Activated CD4-positive, alpha-beta memory T cell treated with anti-CD3 and anti-CD28 coated beads for 36 hours (primary cell): ENCODE measurements around the gene ANKRD24. TPM values are rescaled to one million over a fixed set of nuclear protein-coding genes. Genes with fewer than 3 reads are reported as not detected.

Experiments
- CTCF ChIA-PET: fragments of 350-600 bp; sonication (Branson Sonifier 250); formaldehyde crosslinking; loops from one replicate; lab custom pipeline; 2021; ENCODE audit warnings: antibody characterized with exemption, inconsistent platforms; lab: Charles Lee
- POLR2A ChIA-PET: fragments of 350-600 bp; sonication (Branson Sonifier 250); formaldehyde crosslinking; loops from one replicate; lab custom pipeline; 2021; ENCODE audit warnings: antibody characterized with exemption; lab: Charles Lee
- DNase-seq: peaks from one replicate; pipeline ENCODE4 v3.0.0-alpha.2; 2020
- H3K27ac Mint-ChIP-seq: one replicate; pipeline ENCODE4 v1.8.0; 2021; ENCODE audit warnings: mixed read lengths
- H3K27me3 Mint-ChIP-seq: one replicate; pipeline ENCODE4 v1.8.0; 2021; ENCODE audit warnings: mixed read lengths
- H3K36me3 Mint-ChIP-seq: one replicate; pipeline ENCODE4 v1.8.0; 2021; ENCODE audit warnings: mixed read lengths
- H3K4me1 Mint-ChIP-seq: one replicate; pipeline ENCODE4 v1.8.0; 2021; ENCODE audit warnings: low read depth, mixed read lengths
- H3K4me3 Mint-ChIP-seq: one replicate; pipeline ENCODE4 v1.8.0; 2021; ENCODE audit warnings: mild to moderate bottlenecking, mixed read lengths
- H3K9me3 Mint-ChIP-seq: one replicate; pipeline ENCODE4 v1.8.0; 2021; ENCODE audit warnings: mixed read lengths
- intact Hi-C: fragments of 100-400 bp; cut with micrococcal nuclease; formaldehyde crosslinking; loops from one replicate; pipeline ENCODE4 v1.15.1; 2023
- total RNA-seq, 2 experiments: library from RNA; stranded (reverse); gene quantifications; one replicate each; pipeline ENCODE4 v1.2.3, GENCODE V29; 2021

ANKRD24 gene
- total RNA-seq, 2 experiments from 2014 or later, result 1.7 to 1.8 TPM

DNA sequence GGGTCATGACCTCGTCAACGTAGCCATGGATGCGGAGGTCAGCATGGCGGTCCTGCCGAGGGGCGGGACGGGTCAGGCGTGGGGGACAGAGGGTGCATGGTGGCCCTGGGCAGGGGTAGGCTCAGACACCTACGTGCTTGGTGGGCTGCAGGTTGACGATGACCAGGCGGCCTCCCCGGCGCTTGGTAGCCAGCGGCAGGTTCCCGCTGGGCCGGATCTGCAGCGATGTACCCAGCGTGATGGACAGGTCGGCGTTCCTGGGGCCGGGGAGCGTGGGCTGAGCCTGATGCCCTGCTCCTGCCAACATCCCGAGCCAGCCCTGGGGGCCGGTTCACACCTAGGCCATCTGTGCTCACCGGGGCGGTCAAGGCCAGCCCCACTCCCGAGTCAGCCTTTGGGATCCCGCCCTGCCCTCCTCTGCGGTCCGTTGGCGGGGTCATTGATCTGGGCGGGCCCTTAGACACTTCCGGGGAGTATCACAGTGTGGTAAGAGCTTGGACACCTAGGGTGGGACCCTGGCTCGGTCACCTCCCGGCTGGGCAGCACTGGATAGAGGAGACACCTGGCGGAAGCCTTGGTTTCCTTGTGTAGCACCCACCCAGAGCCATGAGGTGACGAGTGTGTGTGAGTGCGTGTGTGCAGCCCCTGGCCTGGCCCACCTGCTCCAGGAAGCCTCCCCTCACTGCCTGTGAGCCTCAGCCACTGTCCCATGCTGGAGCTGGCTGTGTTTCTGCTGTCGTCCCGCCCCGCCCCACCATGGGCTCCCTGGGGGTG lies 7.4 kb upstream of the ANKRD24 start:
- H3K36me3 Mint-ChIP-seq, result peaks cover 14% of the 10 kb centered on the region
- H3K4me3 Mint-ChIP-seq, result no peak overlapping the region
- no peak for DNase-seq
- H3K4me1 Mint-ChIP-seq, result peaks cover 4% of the 10 kb centered on the region
- intact Hi-C loops, result no loop called here
- no peak overlapping the region for H3K27ac Mint-ChIP-seq
- ChIA-PET POLR2A (no interaction called here), CTCF (no interaction called here)
- H3K27me3 Mint-ChIP-seq, result peaks cover 5% of the 10 kb centered on the region
- H3K9me3 Mint-ChIP-seq, result no peaks in the 10 kb centered on the region

GRCh38 chr19:4175669-4175931 lies 6.9 kb upstream of the ANKRD24 start:
- ChIA-PET POLR2A (no interaction called here), CTCF (no interaction called here)
- Mint-ChIP-seq H3K4me3 (no peak overlapping the region), H3K36me3 (peaks cover 16% of the 10 kb centered on the region), H3K9me3 (no peaks in the 10 kb centered on the region), H3K4me1 (peaks cover 9% of the 10 kb centered on the region), H3K27me3 (peaks cover 5% of the 10 kb centered on the region), H3K27ac (no peak overlapping the region)
- DNase-seq, result no peak
- intact Hi-C loops, result no loop called here

DNA sequence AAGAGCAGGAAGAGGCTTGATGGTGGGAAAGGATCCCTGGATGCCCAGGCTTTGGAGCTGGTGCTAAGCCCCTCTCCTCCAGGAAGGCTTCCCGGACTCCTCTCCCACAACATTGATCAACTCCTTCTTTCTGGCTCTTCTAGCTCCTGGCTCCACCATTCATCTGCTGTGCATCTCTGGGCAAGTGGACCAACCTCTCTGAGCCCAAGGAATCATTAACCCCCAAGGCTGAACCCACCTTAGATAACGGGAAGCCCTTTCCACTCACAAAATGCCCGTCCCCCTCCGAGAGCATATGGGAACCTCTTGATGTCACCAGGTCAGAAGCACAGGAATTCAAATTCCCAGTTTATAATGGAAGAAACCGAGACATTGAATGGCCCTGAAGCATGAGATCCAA lies 5.3 kb upstream of the ANKRD24 start:
- CTCF ChIA-PET, result interaction anchor here (1.0 to 1.5 kb wide), 2 partner anchors 9 to 37 kb away, joined by 4 to 5 read pairs; no protein-coding TSS in a partner anchor
- Mint-ChIP-seq H3K9me3 (no peaks in the 10 kb centered on the region), H3K4me3 (no peak overlapping the region), H3K27me3 (peaks cover under 1% of the 10 kb centered on the region), H3K4me1 (peaks cover 19% of the 10 kb centered on the region), H3K36me3 (peaks cover 16% of the 10 kb centered on the region), H3K27ac (no peak overlapping the region)
- no peak for DNase-seq
- POLR2A ChIA-PET, result no interaction called here
- intact Hi-C loops, result no loop called here

DNA sequence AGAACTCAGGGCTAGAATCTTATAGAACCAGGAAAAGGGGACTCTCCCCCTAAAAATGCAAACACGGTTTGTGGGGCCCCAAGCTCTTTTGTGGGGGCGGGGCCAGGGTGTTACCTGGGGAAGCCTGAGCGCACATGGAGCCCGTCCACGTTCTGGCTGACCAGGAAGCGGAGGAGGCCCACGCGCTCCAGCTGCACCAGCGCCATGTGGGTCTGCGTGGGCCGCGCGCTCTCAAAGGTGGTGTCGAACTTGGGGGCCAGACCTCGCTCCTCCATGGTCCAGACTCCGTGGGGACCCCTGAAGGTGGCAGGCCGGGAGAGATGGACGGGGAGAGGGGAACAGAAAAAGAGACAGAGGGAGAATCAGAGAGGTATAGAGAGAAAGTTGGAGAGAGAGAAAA lies 3.5 kb upstream of the ANKRD24 start:
- peaks cover 26% of the 10 kb centered on the region for H3K4me1 Mint-ChIP-seq
- no peaks in the 10 kb centered on the region for H3K27me3 Mint-ChIP-seq
- no peaks in the 10 kb centered on the region for H3K9me3 Mint-ChIP-seq
- ChIA-PET CTCF (no interaction called here), POLR2A (no interaction called here)
- no peak overlapping the region for H3K27ac Mint-ChIP-seq
- intact Hi-C loops, result no loop called here
- H3K36me3 Mint-ChIP-seq, result peaks cover 18% of the 10 kb centered on the region
- no peak for DNase-seq
- H3K4me3 Mint-ChIP-seq, result no peak overlapping the region

- ChIA-PET CTCF (no interaction called here), POLR2A (no interaction called here)
- H3K9me3 Mint-ChIP-seq, result no peaks in the 10 kb centered on the region
- H3K4me1 Mint-ChIP-seq, result peaks cover 26% of the 10 kb centered on the region
- H3K27me3 Mint-ChIP-seq, result no peaks in the 10 kb centered on the region
- DNase-seq, result no peak
- H3K4me3 Mint-ChIP-seq, result peak overlapping the region; percentile 96
- peaks cover 14% of the 10 kb centered on the region for H3K36me3 Mint-ChIP-seq
- intact Hi-C loops, result loop anchor here (5.0 to 10.0 kb wide), 2 partner anchors 56 to 209 kb away; partner anchors contain the start of genes DAPK3 and MAP2K2
- peak overlapping the region; percentile 60 for H3K27ac Mint-ChIP-seq
These were observed 1.4 kb upstream of the ANKRD24 start for GRCh38 chr19:4181053-4181508.

DNA sequence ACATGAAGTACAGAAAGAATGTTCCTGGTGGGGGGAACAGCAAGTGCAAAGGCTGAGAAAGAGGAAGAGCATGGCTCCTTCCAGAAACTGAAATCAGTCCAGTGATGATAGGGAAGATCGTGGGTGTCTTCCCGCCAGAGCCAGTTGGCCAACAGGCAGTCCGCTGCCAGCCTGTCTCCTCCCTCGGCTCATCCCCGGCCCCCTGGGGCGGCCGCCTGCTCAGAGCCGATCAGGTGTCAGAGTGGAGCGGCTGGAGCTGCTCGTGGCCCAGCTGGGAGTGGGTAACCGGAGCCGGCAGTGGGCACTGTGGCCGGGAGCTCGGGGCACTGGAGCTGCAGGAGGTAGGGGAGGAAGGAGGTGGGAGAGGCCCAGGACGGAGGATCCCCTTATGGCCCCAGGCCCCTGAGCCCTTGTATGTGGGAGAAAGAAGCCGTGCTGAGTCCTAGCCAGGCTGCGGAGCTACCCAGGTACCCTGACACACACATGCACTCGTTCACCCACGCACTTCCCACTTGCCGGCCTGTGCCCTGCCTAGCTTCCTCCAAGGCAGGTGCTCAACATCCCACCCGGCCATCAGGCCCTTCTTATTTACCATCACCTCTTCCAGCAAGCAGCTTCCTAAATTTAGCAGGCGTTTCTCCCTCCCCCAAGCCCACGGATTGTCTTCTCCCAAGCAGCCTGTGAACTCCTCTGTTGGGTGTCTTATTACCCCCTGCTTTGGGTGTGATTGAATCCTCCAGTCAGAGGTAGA lies 1.7 kb downstream of the ANKRD24 start:
- Mint-ChIP-seq H3K36me3 (peaks cover 11% of the 10 kb centered on the region), H3K4me1 (peaks cover 29% of the 10 kb centered on the region), H3K27ac (no peak overlapping the region), H3K27me3 (no peaks in the 10 kb centered on the region), H3K4me3 (peak overlapping the region; percentile 59), H3K9me3 (no peaks in the 10 kb centered on the region)
- POLR2A ChIA-PET, result no interaction called here
- DNase-seq, result no peak
- CTCF ChIA-PET, result interaction anchor here (1.1 kb wide), 1 partner anchor 44 kb away, joined by 6 read pairs; no protein-coding TSS in a partner anchor
- intact Hi-C loops, result loop anchor here (5.0 to 10.0 kb wide), 2 partner anchors 59 to 212 kb away; partner anchors contain the start of genes DAPK3 and MAP2K2

DNA sequence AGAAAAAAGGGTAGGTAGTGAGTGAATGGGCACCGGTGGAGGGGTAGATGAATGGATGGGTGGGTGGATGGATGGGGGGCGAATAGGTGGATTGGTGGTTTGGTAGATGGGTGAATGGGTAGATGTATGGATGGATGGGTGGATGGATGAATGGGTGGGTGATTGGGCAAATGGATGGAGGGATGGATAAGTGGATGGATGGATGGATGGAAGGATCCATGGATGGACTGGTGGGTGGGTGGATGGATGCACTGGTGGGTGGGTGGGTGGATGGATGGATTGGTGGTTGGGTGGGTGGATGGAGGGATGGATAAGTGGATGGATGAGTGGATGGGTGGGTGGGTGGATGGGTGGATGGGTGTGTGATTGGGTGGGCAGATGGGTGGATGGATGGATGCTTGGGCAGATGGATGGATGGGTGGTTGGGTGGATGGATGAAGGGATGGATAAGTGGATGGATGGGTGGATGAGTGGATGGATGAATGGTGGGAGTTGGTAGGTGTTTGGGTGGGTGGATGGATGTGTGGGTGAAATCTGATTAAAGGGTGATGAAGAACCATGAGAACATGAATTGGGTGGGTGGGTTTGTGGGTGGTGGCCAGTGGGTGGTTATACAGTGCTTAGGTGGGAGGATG lies 2.3 kb downstream of the ANKRD24 start:
- intact Hi-C loops, result loop anchor here (5.0 to 10.0 kb wide), 2 partner anchors 60 to 213 kb away; partner anchors contain the start of genes DAPK3 and MAP2K2

DNA sequence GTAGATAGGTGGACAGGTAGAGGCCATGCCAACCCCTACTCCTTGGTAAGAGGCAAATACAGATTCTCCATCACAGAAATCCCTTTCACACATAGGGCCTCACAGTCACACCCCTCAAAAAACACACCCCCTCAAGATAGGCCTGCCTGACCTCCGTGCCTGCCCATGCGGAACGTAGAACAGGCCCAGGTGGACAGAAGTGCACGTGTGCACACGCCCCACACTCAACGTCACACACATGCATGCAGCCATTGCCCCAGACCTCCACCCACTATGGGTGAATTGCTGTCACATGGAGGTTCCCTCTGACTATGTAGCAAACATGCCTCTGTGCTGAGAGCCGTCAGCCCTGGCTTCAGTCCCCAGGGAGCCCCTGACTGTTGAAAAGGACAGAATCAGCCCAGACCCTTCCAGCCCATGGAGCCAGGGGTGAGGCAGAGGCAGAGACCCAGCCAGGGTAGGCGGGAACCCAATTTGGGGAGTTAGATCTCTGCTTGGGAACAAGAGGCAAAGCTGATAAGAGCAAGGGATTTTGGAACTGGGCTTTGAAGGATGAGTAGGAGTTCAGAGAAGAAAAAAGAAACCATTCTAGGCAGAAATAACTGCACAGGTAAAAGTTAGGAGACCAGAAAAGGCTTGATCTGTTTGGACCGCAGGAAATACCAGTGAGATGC lies 3.1 kb downstream of the ANKRD24 start:
- DNase-seq, result no peak
- no peaks in the 10 kb centered on the region for H3K27me3 Mint-ChIP-seq
- intact Hi-C loops, result loop anchor here (10.0 kb wide), 1 partner anchor 61 kb away; the partner anchor contains the start of gene MAP2K2
- no peaks in the 10 kb centered on the region for H3K9me3 Mint-ChIP-seq
- CTCF ChIA-PET, result interaction anchor here (1.7 to 2.1 kb wide), 2 partner anchors 15 to 46 kb away, joined by 6 to 8 read pairs; no protein-coding TSS in a partner anchor
- H3K4me3 Mint-ChIP-seq, result no peak overlapping the region
- no peak overlapping the region for H3K27ac Mint-ChIP-seq
- H3K36me3 Mint-ChIP-seq, result peaks cover 2% of the 10 kb centered on the region
- POLR2A ChIA-PET, result no interaction called here
- H3K4me1 Mint-ChIP-seq, result peaks cover 20% of the 10 kb centered on the region

More for the DNA sequence above, 2.3 kb downstream of the ANKRD24 start:
- ChIA-PET CTCF (interaction anchor here (1.1 kb wide), 1 partner anchor 45 kb away, joined by 6 read pairs; no protein-coding TSS in a partner anchor), POLR2A (no interaction called here)
- Mint-ChIP-seq H3K36me3 (peaks cover 5% of the 10 kb centered on the region), H3K27me3 (no peaks in the 10 kb centered on the region), H3K4me1 (peaks cover 26% of the 10 kb centered on the region), H3K27ac (no peak overlapping the region), H3K4me3 (no peak overlapping the region), H3K9me3 (no peaks in the 10 kb centered on the region)
- no peak for DNase-seq

DNA sequence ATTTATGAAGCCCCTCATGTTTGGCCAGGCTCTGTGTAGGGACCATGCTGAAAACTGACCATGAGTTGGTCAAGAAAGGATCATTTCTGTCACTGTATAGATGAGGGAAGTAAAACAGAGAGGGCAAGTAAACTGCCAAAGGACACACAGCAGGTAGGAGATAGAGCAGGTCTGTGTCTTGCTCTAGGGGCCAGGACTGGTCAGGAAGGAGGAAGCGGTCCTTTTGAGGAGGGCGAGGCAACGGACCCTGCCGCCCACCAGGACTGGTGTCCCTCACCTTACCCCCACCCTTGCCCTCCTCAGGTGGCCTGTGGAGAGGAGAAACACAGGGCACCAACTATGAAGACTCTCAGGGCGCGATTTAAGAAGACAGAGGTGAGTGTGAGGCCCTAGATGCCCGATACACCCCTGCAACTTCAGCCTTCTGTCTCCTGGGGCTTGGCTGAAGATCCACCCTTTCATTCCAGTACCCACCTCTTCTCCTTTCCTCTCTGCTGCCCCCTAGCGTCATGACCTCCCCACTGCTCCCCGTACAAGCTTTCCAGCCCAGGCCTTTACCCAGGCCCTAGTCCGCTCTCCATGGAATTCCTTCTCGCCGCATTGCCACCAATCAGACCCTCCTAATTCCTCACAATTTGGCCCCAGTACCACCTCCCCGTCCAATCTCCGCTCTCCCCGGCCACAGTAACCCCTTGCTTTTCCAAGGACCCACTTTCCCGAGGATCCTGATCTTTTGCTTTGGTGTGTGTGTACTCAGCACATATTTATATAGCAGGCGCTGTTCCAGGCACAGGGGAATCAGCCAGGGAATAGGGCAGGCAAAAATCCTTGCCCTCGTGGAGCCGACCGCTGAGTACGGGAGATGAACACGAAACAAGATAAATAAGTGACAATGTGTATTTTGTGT lies 3.9 kb downstream of the ANKRD24 start:
- peak; percentile 88 for DNase-seq
- intact Hi-C loops, result loop anchor here (10.0 kb wide), 1 partner anchor 62 kb away; the partner anchor contains the start of gene MAP2K2
- POLR2A ChIA-PET, result no interaction called here
- Mint-ChIP-seq H3K27ac (no peak overlapping the region), H3K9me3 (no peaks in the 10 kb centered on the region), H3K36me3 (peaks cover 2% of the 10 kb centered on the region), H3K27me3 (no peaks in the 10 kb centered on the region), H3K4me1 (peaks cover 12% of the 10 kb centered on the region), H3K4me3 (no peak overlapping the region)
- CTCF ChIA-PET, result interaction anchor here (0.5 to 2.1 kb wide), 11 partner anchors 9 to 790 kb away, joined by 3 to 8 read pairs (median 3); no protein-coding TSS in a partner anchor

DNA sequence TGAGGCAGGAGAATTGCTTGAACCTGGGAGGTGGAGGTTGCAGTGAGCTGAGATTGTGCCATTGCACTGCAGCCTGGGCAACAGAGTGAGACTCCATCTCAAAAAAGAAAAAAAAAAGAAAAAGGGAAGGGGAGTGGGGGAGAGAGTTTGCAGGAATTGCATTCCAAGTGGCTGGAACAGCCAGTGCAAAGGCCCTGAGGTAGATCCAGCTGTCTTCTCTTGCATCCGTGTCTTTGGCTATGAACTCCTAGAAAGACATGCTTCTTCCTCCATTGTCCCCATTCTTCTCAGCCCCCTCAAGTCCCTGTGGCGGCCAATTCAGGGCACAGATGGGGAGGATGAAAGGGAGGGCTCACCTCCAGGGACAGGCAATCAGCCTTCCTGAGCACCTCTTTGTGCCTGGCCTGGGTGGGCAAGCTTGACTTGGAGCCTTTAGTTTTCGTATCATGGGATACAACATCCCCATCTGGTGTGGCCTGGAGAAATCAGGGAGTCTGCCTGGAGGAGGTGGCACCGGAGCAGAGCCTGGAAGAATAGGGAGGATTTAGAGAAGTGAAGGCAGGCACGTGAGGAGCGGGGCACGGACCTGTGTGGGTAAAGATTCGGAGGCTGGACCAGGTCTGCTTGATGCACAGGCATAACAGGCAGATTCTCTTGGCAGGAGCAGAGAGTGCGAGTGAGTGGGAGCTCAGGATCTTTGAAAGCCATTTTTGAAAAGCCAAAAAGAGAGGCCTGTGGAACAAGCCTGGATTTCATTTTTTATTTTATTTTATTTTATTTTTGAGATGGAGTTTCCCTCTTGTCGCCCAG lies 5.0 kb downstream of the ANKRD24 start:
- H3K4me1 Mint-ChIP-seq, result peaks cover 7% of the 10 kb centered on the region
- POLR2A ChIA-PET, result no interaction called here
- DNase-seq, result no peak
- H3K36me3 Mint-ChIP-seq, result no peaks in the 10 kb centered on the region
- H3K27me3 Mint-ChIP-seq, result no peaks in the 10 kb centered on the region
- CTCF ChIA-PET, result interaction anchor here (2.1 kb wide), 1 partner anchor 48 kb away, joined by 8 read pairs; no protein-coding TSS in a partner anchor
- H3K4me3 Mint-ChIP-seq, result no peak overlapping the region
- no peaks in the 10 kb centered on the region for H3K9me3 Mint-ChIP-seq
- intact Hi-C loops, result loop anchor here (10.0 kb wide), 1 partner anchor 63 kb away; the partner anchor contains the start of gene MAP2K2
- H3K27ac Mint-ChIP-seq, result no peak overlapping the region
